Brain microvascular endothelial cell (primary cell): ENCODE results near the gene TIGD2.

Source experiments
- DNase-seq: peaks from one replicate; pipeline ENCODE4 v3.0.0-alpha.2; 2020
- H3K27ac ChIP-seq: fragments of 250-450 bp; sonication (Bioruptor Pico); 2 replicates; pipeline ENCODE4 v1.5.1; 2020; ENCODE audit warnings: mild to moderate bottlenecking, moderate library complexity
- H3K27me3 ChIP-seq: fragments of 250-450 bp; sonication (Bioruptor Pico); replicated peaks from 2 replicates; pipeline ENCODE4 v1.5.1; 2020; ENCODE audit warnings: mild to moderate bottlenecking
- H3K36me3 ChIP-seq: fragments of 250-450 bp; sonication (Bioruptor Pico); replicated peaks from 2 replicates; pipeline ENCODE4 v1.5.1; 2020; ENCODE audit warnings: mild to moderate bottlenecking
- H3K4me3 ChIP-seq: 2 replicates; pipeline ENCODE4 v1.5.1; 2011; ENCODE audit warnings: low read depth, mild to moderate bottlenecking, control low read depth, low read length, moderate library complexity
- in situ Hi-C: cut with HindIII; loops from 2 replicates; pipeline ENCODE4 v1.10.0; 2017; ENCODE audit warnings: low sequenced_read_pairs, low pct_ligation_motif_present
- TF ChIP-seq, protein P1 (sequence below): IDR thresholded peaks from 2 replicates; pipeline ENCODE4 v1.5.1; 2011; ENCODE audit warnings: low read depth, mild to moderate bottlenecking, moderate library complexity, low read length, control low read depth, inconsistent platforms; ENCODE audit errors: missing control alignments

TIGD2 gene

DNA sequence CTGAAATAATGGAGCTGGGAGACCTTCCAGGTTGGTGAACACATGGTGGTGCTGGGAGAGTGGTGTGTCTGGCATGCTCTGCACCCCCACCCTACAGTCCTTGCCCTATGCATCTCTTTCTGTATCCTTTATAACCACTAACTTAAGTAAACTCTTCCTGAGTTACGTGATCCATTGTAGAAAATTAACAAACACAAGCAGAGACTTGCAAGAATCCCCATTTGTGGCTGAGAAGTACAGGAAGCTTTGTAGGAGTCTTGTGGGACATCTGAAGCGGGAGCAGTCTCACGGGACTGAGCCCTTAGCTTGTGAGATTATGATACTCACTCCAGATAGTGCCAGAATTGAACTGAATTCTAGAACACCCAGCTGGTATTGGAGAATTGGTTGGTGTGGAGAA is 40.0 kb upstream of the TIGD2 start:
- in situ Hi-C loops: no loop called here
- TF ChIP-seq, protein P1, sequence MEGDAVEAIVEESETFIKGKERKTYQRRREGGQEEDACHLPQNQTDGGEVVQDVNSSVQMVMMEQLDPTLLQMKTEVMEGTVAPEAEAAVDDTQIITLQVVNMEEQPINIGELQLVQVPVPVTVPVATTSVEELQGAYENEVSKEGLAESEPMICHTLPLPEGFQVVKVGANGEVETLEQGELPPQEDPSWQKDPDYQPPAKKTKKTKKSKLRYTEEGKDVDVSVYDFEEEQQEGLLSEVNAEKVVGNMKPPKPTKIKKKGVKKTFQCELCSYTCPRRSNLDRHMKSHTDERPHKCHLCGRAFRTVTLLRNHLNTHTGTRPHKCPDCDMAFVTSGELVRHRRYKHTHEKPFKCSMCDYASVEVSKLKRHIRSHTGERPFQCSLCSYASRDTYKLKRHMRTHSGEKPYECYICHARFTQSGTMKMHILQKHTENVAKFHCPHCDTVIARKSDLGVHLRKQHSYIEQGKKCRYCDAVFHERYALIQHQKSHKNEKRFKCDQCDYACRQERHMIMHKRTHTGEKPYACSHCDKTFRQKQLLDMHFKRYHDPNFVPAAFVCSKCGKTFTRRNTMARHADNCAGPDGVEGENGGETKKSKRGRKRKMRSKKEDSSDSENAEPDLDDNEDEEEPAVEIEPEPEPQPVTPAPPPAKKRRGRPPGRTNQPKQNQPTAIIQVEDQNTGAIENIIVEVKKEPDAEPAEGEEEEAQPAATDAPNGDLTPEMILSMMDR: no peak
- no peak for DNase-seq

DNA sequence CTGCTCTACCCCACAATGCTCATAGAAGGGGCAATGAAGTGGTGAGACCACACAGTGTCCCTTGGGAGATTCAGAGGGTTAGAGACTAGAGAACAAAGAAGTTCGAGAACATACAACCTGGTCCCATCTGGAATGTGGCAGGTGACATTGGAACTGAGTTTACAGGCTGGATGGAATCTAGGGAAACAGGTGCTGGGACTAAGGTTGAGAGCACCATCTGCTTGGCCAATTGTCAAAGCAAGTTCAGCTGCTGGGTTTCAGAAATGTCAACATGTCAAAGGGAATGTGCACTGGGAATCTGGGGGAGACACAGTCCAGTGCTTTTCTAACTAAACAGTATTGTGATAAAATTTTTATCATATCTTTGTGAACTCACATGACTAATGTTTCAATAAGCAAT is 38.4 kb upstream of the TIGD2 start:
- TF ChIP-seq, protein P1: no peak
- Histone ChIP-seq H3K36me3 (no peaks in the 10 kb centered on the region), H3K27me3 (no peaks in the 10 kb centered on the region), H3K27ac (no peak overlapping the region), H3K4me3 (no peak overlapping the region)
- DNase-seq: no peak
- in situ Hi-C loops: no loop called here

More for the DNA sequence above, 40.0 kb upstream of the TIGD2 start:
- Histone ChIP-seq H3K4me3 (no peak overlapping the region), H3K27me3 (no peaks in the 10 kb centered on the region), H3K27ac (no peak overlapping the region), H3K36me3 (no peaks in the 10 kb centered on the region)

DNA sequence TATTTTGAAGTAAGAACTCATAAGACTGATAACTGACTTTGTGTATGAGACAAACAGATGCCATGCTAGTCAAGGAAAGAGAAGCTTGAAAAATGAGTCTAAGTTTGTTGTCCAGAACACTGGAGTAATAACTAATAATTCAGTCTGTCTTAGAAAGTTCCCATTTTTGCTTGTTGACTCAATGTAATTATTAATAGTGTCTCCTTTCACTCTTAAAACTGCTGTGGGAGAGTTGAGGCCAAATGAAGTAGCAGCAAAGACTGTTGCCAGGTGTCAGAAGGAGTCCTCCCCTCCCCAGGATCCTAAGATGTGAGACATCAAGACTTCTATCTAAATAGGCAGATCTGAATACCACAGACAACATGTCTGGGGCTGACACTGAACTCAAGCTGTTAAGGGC is 33.6 kb upstream of the TIGD2 start:
- H3K36me3 ChIP-seq: no peaks in the 10 kb centered on the region

DNA sequence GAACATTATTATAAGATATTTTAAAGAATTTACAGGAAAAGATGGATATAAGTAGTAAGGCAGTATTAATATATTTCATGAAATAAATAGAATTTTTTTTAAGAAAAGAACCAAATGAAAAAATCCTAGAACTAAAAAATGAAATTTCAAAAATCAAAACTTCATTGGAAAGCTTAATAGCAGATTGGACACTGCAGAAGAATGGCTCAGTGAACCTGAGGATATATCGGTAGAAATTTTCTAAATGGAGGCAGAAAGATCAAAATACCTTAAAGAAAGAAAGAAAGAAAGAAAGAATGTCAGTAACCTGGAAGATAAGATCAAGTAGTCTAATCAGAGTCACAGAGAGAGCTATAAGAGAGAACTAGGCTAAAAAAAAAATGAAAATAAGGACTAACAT is 33.0 kb upstream of the TIGD2 start:
- in situ Hi-C loops: no loop called here
- no peaks in the 10 kb centered on the region for H3K36me3 ChIP-seq
- H3K27ac ChIP-seq: no peak overlapping the region
- no peaks in the 10 kb centered on the region for H3K27me3 ChIP-seq
- no peak overlapping the region for H3K4me3 ChIP-seq
- DNase-seq: no peak
- TF ChIP-seq, protein P1: no peak

More for the DNA sequence above, 33.6 kb upstream of the TIGD2 start:
- Histone ChIP-seq H3K4me3 (no peak overlapping the region), H3K27me3 (no peaks in the 10 kb centered on the region), H3K27ac (no peak overlapping the region)
- DNase-seq: no peak
- TF ChIP-seq, protein P1: no peak
- in situ Hi-C loops: no loop called here

DNA sequence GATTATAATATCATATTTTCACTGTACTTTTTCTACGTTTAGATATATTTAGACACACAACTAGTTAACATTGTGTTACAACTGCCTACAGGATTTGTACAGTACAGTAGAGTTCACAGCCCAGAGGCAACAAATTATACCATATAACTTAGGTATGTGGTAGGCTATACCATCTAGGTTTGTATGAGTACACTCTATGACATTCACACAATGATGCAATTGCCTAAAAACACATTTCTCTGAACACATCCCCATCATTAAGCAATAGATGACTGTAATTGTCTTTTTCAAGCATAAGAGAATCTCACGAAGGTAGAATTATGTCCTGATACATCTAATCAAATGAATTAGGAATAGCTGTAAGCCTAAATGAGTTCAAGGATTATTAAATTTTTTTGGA is 12.3 kb upstream of the TIGD2 start:
- Histone ChIP-seq H3K27ac (no peak overlapping the region), H3K4me3 (no peak overlapping the region), H3K27me3 (no peaks in the 10 kb centered on the region), H3K36me3 (no peaks in the 10 kb centered on the region)
- TF ChIP-seq, protein P1: no peak
- in situ Hi-C loops: no loop called here
- no peak for DNase-seq

DNA sequence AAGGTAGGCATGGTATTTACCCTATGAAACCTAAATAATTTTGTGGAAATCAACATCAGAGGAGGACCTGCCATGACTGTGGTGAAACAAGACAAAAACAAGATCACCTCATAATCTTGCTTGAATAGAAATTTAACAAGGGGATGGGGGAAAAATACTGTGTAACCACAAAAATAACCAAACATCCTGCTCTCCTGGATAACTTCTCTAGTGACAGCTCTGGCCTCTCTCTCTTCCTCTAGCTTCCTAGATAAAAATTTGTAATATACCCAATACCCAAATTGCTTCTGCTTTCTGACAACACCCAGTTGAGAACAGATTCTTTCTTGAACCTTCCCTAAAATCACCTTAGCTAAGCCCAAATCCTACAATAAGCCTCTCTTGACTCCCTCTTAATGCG is 11.9 kb upstream of the TIGD2 start:
- no peaks in the 10 kb centered on the region for H3K27me3 ChIP-seq
- H3K36me3 ChIP-seq: no peaks in the 10 kb centered on the region
- in situ Hi-C loops: no loop called here
- DNase-seq: no peak
- H3K4me3 ChIP-seq: no peak overlapping the region
- H3K27ac ChIP-seq: no peak overlapping the region
- TF ChIP-seq, protein P1: no peak
